NCI-H1694 treated with DMSO at 0.1 percent for 48 hours (cell line): ENCODE measurements around the gene SLMAP.
A peak's percentile ranks its signal among the peaks of the same experiment; 100 is the strongest.

Source experiments
- DNase-seq: peaks from one replicate; lab custom pipeline; 2025; lab: John Stamatoyannopoulos, UW

The SLMAP gene

DNA sequence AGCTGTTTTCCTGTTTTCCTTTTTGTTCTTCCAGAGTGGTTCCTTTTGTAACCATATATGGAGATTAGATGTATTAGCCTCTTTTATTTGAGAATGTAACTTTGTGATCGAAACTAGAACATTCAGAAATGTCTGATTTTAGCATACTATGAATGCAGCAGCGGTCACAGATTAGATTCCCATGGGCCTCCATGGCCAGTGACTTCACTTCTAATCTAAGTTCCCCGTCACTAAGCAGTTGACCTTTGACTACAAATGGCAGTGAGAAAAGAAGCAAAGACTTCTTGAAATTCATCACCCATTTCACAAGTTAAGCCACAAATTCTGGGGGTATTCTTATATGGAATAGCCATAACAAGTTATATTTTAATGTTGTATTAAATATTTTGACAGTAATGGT is 137.6 kb downstream of the SLMAP start:
- DNase-seq: no peak

DNA sequence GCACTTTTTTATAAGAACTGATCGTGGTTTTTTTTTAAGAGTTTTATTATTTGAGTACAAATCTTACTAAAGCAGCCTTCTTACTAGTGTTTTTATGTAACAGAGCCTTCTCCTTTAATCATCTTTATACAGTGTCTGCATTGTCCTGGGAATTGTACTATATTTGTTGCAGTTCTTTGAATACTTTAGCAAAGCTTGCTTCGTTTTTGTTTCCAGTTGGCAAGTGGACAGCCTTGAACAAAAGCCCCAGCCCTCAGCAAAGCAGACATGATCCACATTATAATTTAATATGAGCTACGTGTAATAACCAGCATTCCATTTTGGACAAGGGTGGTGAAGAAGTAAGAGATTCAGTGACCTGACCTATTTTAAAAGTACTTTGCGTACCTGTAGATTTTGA is 139.9 kb downstream of the SLMAP start:
- no peak for DNase-seq

DNA sequence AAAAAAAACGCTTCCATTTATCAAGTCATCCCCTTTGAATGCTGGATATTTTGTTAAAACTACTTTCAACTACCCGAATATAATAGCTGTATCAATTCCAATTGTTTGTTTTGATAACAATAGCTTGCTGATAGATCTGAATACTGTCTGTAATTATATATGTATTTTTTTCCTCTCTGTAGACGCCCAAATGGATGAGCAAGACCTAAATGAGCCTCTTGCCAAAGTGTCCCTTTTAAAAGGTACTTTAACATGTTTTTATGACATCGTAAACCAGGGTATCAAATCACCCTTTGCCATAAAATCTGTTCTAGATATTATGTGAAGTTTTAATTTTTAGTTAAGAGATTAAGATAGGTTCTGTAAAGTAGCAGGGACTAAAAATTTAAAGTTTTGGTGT is 140.6 kb downstream of the SLMAP start:
- no peak for DNase-seq

DNA sequence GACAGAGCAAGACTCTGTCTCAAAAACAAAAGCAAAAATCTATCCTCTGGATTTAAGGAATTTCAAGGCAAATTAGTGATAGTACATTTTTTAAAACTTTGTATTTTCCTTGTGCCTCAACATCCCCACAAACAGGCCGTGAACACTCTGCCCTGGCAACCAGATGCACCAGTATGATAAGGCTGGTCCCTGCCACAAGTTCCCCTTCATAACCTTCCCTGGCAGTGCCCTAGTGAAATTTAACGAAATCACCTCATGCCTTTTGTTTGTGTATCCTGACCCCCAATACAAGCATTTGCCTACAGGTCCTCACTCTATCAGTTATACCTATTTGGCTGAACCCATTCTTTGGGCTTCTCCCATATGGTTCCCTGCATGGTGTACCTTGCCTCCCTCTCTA is 144.7 kb downstream of the SLMAP start:
- DNase-seq: no peak

DNA sequence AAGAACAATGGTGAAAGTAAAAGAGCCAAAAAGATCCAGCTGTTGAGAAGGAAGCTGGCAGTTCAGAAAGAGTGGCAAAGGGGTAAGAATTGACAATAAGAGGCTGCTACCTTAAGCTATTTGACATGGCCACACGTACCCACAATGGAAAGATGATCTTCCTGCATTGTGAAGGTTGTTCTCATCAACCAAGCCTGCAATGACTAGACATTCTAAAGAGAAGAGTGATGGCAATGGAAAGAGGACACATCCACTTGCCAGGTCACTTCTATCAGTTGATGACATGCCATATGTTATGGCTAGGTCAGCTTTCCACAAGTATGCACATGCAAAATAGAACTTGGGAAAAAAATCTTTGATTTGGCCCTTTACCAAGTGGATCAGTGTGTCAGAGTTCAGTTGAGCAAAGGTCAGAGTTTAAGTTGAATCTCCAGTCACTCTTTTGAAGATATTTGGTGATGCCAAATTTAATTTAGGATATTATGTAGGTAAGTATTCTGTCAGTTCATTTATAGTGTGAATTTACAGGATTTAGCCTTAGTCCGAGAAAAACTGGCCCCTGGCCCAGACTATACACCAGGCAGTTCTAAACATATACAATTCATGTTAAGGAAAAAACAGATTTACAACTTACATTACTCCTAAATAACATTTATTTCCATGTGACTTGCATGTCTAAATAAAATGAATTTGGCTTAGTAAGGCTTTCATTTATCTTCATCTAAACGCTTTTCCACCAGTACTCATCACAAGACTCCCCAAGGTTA is 147.2 kb downstream of the SLMAP start:
- no peak for DNase-seq

DNA sequence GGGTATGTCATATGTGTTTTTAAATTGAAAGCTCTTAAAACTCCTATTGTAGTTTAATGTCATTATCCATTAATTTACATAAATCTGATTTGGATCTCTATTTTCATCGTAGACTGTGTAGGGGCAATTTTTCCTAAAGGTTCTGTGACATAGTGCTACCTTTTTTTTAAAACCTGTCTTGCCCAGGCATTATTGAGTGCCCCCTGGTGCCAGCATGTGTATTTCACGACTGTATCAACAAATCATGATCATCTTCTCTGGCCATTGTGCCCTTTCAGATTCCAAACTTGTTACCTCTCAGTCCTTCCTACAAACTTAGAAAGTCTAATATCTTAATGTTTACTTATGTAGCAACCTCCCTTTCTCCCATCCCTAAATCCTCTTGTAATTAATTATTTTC is 154.9 kb downstream of the SLMAP start:
- peak; percentile 0 for DNase-seq

DNA sequence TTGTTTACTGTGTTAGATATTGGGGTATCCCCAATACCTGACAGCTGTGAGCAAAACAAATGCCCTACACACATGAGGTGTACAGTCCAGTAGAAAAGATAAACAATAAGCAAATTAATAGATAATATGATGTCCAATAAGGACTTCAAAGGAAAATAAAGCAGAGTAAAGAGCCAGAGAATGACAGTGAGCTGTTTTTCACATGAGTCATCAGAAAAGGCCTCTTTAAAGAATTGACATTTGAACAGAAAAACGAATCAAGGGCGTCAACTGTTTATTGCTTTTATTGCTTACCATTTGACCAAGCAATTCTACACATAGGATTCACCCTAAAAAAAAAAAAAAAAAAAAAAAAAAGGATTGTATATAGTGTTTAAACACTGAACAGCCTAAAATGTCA is 155.5 kb downstream of the SLMAP start:
- DNase-seq: no peak

DNA sequence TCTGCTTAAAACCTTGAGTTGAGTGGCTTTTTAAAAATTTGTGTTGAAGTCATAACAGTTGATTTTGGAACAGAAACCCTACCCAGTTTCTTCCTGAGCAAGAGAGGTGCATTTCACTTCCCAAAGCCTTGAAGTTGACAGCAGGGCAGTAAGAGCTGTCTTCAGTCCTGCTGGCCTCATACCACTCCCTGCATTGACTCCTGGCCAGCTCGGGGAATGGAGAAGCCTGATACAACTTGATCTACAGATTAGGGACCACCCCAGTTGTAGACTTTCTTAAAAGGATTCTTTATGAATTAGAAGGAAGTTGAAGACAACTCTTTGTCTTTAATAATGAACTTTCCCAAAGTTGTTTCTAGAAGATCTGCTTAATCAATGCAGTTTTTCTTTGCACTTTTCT is 161.5 kb downstream of the SLMAP start:
- no peak for DNase-seq

DNA sequence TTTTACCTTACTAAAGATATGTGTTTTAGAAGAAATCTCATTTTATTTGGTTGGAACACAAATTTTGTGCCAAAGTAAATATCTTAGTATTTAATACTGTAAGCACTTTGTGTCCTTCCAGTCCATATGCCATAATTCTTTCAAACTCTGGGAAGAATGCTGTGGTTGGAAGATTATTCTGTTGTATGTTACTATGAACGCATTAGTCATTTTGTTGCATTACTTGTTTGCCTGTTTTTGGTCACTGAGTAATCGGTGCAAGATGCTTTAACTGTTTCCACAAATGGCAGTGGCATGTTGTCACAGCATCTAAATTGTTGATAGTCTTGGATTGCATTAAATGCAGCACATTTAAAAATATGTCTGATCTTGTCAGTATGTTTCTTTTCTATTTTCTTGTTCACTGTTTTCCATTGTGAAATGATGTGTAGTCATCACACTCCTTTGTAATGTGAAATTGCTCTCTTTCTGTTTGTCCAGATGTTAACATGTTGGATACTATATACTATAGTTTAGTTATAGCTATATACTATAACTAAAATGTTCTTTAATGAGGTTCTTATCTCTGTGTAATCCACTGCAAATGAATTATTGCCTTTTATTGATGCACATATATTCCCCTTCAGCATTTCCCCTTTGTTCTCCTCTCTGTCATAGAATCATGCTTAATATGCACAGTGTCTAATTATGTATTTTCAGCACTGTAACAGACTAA is 162.2 kb downstream of the SLMAP start:
- no peak for DNase-seq

DNA sequence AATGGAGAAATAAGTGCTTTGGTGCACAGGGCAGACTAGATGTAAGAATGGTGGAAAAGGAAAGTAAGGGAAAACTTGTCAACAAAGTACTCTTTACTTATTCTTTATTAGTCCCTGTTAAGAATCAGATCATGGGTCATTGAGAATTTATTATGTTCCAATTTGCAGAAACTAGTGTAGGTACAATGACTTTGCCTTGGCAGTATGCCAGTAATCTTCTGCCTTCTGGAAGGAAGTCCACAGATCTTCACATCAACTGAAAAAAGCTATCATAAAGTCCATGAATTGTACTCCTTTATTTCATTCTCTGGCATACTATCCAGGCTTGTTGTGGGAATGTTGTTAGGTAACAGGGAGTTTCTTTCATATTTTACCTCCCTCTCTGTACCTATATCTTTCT is 163.9 kb downstream of the SLMAP start:
- no peak for DNase-seq

DNA sequence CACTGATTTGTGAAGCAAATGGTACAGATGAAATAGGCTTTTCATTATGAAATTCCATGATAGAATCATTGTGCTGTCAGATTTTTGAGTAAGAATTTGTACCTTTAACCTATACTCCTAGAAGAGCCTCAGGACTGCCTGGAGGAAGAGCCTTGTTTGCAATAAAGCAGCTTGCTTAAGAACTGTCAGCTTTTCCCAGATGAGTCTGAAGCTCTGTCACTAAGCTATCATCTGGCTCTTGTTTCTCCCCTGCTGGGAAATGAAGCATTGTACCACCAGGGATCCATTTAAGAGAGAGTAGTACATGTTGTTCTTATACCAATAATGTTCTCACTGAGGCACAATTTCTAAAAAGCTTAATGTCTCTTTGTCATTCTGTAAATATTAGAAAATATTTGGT is 167.0 kb downstream of the SLMAP start:
- DNase-seq: no peak

DNA sequence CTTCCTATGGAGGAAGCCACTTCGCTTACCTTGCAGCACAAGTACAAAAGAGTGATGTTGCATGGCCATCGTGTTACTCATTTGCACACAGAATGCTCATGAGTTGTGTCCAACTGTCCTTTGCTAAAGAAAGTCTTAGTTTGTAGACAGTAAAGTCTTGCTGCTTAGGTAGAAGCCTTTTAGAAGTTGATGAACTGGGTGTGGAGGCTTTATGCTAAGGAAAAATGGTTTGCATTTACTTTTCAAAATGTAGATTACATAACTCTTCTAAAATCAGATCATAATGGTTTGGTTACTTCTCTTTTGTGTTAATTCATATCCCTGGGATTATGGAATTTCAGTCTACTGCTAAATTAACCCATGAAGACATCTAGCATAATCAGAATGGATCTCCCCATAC is 167.6 kb downstream of the SLMAP start:
- DNase-seq: no peak

DNA sequence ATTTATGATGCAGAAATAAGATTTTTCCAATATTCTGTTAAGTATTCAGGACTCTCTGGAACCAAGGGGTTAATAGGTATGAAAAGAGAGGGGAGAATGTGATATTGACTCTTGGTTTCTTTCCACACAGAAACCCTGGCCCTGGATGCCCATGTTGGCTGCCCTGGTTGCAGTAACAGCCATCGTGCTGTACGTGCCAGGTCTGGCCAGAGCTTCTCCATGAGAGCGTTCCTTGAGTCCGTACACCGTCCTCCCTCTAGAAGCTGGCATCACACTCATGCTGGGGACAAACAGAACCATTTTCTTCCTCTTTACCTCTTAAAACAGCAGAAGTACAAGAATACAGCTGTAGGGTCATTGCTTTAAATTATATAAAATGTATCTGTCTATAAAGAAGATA is 171.1 kb downstream of the SLMAP start:
- DNase-seq: no peak

DNA sequence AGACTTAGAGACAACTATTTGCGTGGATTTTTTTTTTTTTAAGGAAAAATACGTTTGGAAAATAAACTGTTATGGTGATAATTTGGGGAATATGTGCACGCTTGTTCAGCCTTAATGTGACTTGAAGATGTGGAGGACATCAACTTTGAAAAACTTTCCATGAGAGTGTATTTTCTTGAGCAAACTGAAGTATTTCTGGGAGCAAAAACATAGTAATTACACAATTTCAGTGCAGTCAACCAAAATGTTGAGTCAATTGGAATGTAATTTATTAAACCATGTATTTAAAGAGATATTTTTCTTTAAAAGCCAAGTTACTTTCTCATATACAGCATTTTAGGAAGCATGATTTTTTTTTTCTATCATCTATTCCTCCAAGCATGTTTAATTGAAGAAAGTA is 171.8 kb downstream of the SLMAP start:
- no peak for DNase-seq

DNA sequence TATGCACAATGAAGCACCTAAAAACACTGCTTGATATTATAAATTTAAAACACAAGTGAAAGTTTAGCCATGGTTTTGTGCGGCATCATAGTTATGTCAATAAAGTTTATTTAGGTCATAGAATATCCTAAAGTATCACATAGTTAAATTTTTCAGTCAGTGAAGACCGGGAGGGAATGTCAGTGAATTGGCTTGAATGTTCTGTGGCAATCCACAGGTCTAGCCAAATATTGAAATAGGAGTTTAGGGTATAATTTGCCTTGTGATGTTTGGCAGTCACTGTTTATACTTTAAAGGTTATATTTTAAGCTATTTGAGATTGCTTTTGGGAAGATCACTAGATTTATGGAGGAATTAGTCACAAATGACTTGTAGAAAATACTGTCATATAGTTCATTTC is 172.4 kb downstream of the SLMAP start:
- no peak for DNase-seq

DNA sequence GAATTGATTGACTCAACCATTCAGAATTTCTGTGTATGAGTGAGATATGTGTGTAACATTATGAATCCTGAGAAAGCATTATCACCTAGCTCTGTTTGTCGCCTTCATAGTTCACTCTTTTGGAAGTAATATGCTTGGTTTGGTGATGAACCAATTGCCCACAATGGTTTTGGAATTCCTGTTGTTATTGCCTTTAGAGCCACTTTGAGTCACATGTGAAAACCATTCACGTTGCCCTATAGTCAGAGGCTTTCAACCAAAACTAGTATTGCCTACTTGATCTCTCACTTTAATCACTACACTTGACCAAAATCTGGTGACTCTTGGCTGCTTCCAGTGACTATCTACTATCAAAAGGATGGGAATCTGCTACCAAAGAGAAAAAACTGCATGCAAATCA is 173.9 kb downstream of the SLMAP start:
- no peak for DNase-seq

DNA sequence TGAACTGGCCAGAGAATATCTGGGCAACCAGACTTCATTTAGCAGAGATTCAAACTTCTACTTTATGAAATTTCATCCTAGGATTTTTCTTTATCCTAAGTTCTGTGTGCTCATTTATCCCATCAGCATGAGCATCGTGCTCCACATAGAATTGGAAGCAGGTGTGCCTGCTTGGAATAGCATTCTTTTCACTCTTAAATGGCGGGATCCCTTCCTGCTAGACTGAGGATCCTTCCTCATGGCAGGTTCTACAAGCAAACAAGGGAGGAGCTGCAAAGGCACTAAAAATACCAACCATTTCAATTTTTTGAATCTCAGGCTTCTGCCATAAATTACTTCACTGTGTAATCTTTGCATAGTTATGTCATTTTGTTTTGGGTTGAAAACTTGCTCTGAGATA is 177.5 kb downstream of the SLMAP start:
- no peak for DNase-seq

DNA sequence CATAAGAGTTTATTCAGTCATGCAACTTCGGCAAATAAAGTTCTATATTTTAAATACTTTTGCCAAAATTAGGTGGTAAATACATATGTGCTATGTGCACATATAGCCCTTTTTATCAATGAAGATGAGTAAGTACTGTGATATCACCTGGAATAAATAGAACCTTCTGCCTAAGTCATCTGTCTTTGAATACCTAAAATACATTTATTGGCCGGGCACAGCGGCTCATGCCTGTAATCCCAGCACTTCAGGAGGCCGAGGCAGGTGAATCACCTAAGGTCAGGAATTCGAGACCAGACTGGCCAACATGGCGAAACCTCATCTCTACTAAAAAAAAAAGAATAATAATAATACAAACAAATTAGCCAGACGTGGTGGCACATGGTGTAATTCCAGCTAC is 178.3 kb downstream of the SLMAP start:
- DNase-seq: no peak

DNA sequence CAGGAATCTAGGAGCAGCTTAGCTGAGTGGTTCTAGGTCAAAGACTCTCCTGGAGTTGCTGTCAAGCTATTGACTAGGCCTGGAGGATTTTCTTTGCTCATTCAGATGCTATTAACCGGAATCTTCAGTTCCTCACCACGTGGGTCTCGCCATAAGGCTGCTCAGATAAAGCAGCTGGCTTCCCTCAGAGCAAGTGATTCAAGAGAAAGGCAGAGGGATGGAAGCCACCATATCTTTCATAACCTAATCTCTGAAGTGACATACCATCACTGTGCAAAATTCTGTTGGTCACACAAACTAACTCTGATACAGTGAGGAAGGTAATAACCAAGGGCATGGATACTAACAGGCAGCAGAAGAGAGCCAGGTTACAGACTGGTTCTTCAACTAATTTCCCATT is 179.4 kb downstream of the SLMAP start:
- no peak for DNase-seq

DNA sequence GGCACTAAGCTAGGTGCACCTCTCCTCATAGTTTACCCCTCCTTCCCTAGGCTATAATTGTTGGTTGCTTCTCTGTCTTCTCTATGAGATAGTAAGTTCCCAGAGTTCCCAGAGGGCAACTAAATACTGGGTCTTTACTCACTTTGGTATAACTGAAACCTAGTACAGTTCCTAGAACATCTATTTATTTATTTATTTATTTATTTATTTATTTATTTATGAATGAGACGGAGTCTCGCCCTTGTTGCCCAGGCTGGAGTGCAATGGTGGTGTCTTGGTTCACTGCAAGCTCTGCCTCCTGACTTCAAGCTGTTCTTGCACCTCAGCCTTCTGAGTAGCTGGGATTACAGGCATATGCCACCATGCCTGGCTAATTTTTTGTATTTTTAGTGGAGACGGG is 181.0 kb downstream of the SLMAP start:
- DNase-seq: no peak

DNA sequence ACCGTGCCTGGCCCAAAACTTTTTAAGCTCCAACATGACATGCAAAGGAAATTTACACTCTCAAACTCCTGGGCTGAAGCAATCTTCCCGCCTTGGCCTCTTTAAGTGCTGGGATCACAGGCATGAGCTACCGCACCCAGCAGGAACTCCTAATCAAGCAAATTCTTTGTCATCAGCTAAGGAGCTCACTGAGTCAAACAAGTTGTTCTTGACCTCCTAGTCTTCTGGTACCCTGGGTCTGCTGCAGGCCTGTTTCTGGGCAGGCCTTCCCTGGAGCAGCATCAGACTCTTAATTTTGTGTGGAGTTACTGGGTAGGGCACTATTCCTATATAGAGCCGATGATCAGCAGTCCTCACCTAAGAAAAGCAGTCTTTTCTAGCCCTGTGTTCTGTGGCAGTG is 183.7 kb downstream of the SLMAP start:
- no peak for DNase-seq

DNA sequence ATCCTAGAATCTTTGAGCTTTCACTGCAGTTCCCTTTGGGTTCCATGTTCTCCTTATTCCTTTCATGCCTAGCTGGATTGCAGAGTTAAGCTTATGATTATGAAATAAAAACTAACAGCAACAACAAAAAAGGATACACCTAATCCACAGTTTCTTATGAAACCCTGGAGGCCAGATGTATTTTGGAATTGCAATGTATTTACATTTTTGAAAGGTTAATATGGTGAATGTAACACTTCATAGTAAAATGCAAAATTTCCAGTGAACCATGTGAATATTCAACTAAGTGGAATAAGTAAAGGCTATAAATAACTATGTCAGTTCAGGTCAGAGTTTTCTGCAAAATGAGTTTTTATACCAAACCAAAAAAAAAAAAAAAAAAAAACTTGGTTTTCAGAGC is 186.3 kb downstream of the SLMAP start:
- DNase-seq: no peak

DNA sequence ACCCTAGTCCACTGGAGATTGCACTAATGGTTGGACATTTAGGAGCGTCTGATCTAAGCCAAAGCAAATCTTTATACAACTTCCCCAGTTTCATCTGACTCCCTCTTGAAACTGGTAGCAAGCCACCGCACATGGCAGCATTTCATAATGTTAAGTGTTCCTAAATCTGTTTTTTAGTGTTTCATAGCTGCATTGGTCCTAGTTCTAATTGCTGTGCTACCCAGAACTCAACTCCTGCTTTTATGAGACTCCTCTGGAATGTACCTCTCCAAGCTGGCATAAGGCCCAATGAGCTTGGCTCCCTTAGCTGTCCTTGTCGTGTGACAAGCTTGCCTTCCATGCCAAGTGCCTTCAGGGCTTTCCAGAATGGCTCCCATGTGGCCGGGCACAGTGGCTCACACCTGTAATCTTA is 186.8 kb downstream of the SLMAP start:
- DNase-seq: no peak
